GM20000 (cell line): Measurements from ENCODE around the gene PLEKHG2.
"Not testable (repeated sequence)": the region's sequence is repeated elsewhere in the genome, so short reads cannot be mapped to it uniquely, and the experiment has no call there.

ENCODE experiments used
- DNase-seq: peaks from one replicate; pipeline ENCODE4 v3.0.0; 2012; ENCODE audit warnings: low spot score
- CTCF ChIP-seq: IDR thresholded peaks from 2 replicates; pipeline ENCODE4 v1.5.1; 2012; ENCODE audit warnings: mild to moderate bottlenecking, control low read depth; ENCODE audit errors: extremely low read depth, missing control alignments

Gene PLEKHG2

GRCh38 chr19:39438270-39438934 is 25.9 kb downstream of the PLEKHG2 start:
- no peak for TF ChIP-seq CTCF
- DNase-seq: no peak

GRCh38 chr19:39444598-39445195 is 32.2 kb downstream of the PLEKHG2 start:
- DNase-seq: no peak
- TF ChIP-seq CTCF: no peak

GRCh38 chr19:39445196-39446111 is 33.0 kb downstream of the PLEKHG2 start, which contains the start of gene SUPT5H:
SUPT5H (plus strand) TSS chr19:39445582; CDS start chr19:39445891, 309 bp downstream.
- no peak for TF ChIP-seq CTCF
- DNase-seq: peak; percentile 93

GRCh38 chr19:39446365-39447084 is 34.1 kb downstream of the PLEKHG2 start:
- TF ChIP-seq CTCF: no peak
- no peak for DNase-seq

- no peak for TF ChIP-seq CTCF
Measured at GRCh38 chr19:39448271-39448670, 35.8 kb downstream of the PLEKHG2 start.

GRCh38 chr19:39449116-39449797 is 36.8 kb downstream of the PLEKHG2 start:
- TF ChIP-seq CTCF: no peak
- DNase-seq: no peak

More at GRCh38 chr19:39448271-39448670, 35.8 kb downstream of the PLEKHG2 start:
- DNase-seq: no peak

- not testable (repeated sequence) for DNase-seq
Measured at GRCh38 chr19:39451257-39451656, 38.8 kb downstream of the PLEKHG2 start.
